GM21423 (cell line): ENCODE results near the gene ZCCHC9.
"Not testable (repeated sequence)": the region's sequence is repeated elsewhere in the genome, so short reads cannot be mapped to it uniquely, and the experiment has no call there.

Source experiments
- ATAC-seq: cut with Tn5 transposase; IDR thresholded peaks from one replicate; pipeline ENCODE4 v1.9.1; 2021; ENCODE audit warnings: mild to moderate bottlenecking, moderate library complexity; ENCODE audit not compliant: unreplicated experiment

Gene ZCCHC9

GRCh38 chr5:81303563-81303962 is 2.2 kb downstream of the ZCCHC9 start:
- no peak for ATAC-seq

- no peak for ATAC-seq
Observed at GRCh38 chr5:81305785-81306184, 4.4 kb downstream of the ZCCHC9 start.

GRCh38 chr5:81308836-81309235 is 7.4 kb downstream of the ZCCHC9 start:
- no peak for ATAC-seq

GRCh38 chr5:81310402-81311063 is 9.1 kb downstream of the ZCCHC9 start:
- no peak for ATAC-seq

- no peak for ATAC-seq
Observed at GRCh38 chr5:81313278-81313677, 11.9 kb downstream of the ZCCHC9 start.

GRCh38 chr5:81313686-81314085 is 12.3 kb downstream of the ZCCHC9 start:
- ATAC-seq, result no peak

- ATAC-seq, result no peak
Observed at GRCh38 chr5:81314581-81314980, 13.2 kb downstream of the ZCCHC9 start.

- ATAC-seq, result no peak
Observed at GRCh38 chr5:81315336-81315735, 13.9 kb downstream of the ZCCHC9 start.

GRCh38 chr5:81315830-81316229 is 14.4 kb downstream of the ZCCHC9 start:
- no peak for ATAC-seq

GRCh38 chr5:81316571-81316970 is 15.2 kb downstream of the ZCCHC9 start:
- no peak for ATAC-seq

- ATAC-seq, result no peak
Observed at GRCh38 chr5:81317536-81317935, 16.1 kb downstream of the ZCCHC9 start.

- no peak for ATAC-seq
Observed at GRCh38 chr5:81326554-81326953, 25.2 kb downstream of the ZCCHC9 start.

GRCh38 chr5:81334304-81335061 is 33.1 kb downstream of the ZCCHC9 start:
- ATAC-seq, result no peak

GRCh38 chr5:81335946-81336345 is 34.6 kb downstream of the ZCCHC9 start:
- ATAC-seq, result no peak

GRCh38 chr5:81336556-81336955 is 35.2 kb downstream of the ZCCHC9 start:
- ATAC-seq, result no peak

- ATAC-seq, result no peak
Observed at GRCh38 chr5:81337803-81338202, 36.4 kb downstream of the ZCCHC9 start.

GRCh38 chr5:81338213-81338612 is 36.8 kb downstream of the ZCCHC9 start:
- not testable (repeated sequence) for ATAC-seq

- ATAC-seq, result no peak
Observed at GRCh38 chr5:81344736-81345135, 43.3 kb downstream of the ZCCHC9 start.

- no peak for ATAC-seq
Observed at GRCh38 chr5:81345411-81346003, 44.1 kb downstream of the ZCCHC9 start.

GRCh38 chr5:81349161-81349560 is 47.8 kb downstream of the ZCCHC9 start:
- ATAC-seq, result no peak

- ATAC-seq, result no peak
Observed at GRCh38 chr5:81350507-81350906, 49.1 kb downstream of the ZCCHC9 start.

- ATAC-seq, result no peak
Observed at GRCh38 chr5:81353189-81353588, 51.8 kb downstream of the ZCCHC9 start.
